Neural progenitor cell (in vitro differentiated cells): ENCODE data around the gene KDM2B. TPM values are rescaled to one million over a fixed set of nuclear protein-coding genes. Genes with fewer than 3 reads are reported as not detected.

Experiments
- DNase-seq: peaks from one replicate; pipeline ENCODE4 v3.0.0-alpha.2; 2016; ENCODE audit warnings: low spot score
- H2AFZ ChIP-seq: fragments of 200-600 bp; sonication (generic); replicated peaks from 2 replicates; pipeline ENCODE4 v1.6.1; 2016; ENCODE audit warnings: antibody characterized with exemption
- H3F3A ChIP-seq: fragments of 200-600 bp; sonication (generic); 2 replicates; pipeline ENCODE4 v1.6.1; 2016; ENCODE audit warnings: antibody characterized with exemption, low read depth
- H3K27ac ChIP-seq: fragments of 200-600 bp; sonication (generic); 2 replicates; pipeline ENCODE4 v1.5.1; 2016; ENCODE audit warnings: mild to moderate bottlenecking
- H3K27me3 ChIP-seq: fragments of 200-600 bp; sonication (generic); 2 replicates; pipeline ENCODE4 v1.6.1; 2016; ENCODE audit warnings: mild to moderate bottlenecking, moderate library complexity
- H3K36me3 ChIP-seq: fragments of 200-600 bp; sonication (generic); 2 replicates; pipeline ENCODE4 v1.5.1; 2016
- H3K4me1 ChIP-seq: fragments of 200-600 bp; sonication (generic); 2 replicates; pipeline ENCODE4 v1.6.1; 2016; ENCODE audit warnings: mixed run types
- H3K4me2 ChIP-seq: fragments of 200-600 bp; sonication (generic); 2 replicates; pipeline ENCODE4 v1.6.1; 2016
- H3K4me3 ChIP-seq: fragments of 200-600 bp; sonication (generic); 2 replicates; pipeline ENCODE4 v1.5.1; 2016
- H3K79me2 ChIP-seq: fragments of 200-600 bp; sonication (generic); 2 replicates; pipeline ENCODE4 v1.6.1; 2016; ENCODE audit warnings: low read depth
- H3K9ac ChIP-seq: fragments of 200-600 bp; sonication (generic); 2 replicates; pipeline ENCODE4 v1.6.1; 2016
- H3K9me3 ChIP-seq: fragments of 200-600 bp; sonication (generic); 2 replicates; pipeline ENCODE4 v1.5.1; 2016; ENCODE audit warnings: low read depth
- H4K20me1 ChIP-seq: fragments of 200-600 bp; sonication (generic); 2 replicates; pipeline ENCODE4 v1.6.1; 2016; ENCODE audit warnings: low read depth
- H3K27ac Mint-ChIP-seq: 3 replicates; pipeline ENCODE4 v1.8.0; 2021; ENCODE audit warnings: mixed read lengths
- H3K27me3 Mint-ChIP-seq: 2 replicates; pipeline ENCODE4 v1.8.0; 2022; ENCODE audit warnings: low read depth, mild to moderate bottlenecking, inconsistent platforms, moderate library complexity, mixed read lengths; ENCODE audit not compliant: insufficient read depth
- H3K36me3 Mint-ChIP-seq: 3 replicates; pipeline ENCODE4 v1.8.0; 2021; ENCODE audit warnings: mixed read lengths
- H3K4me1 Mint-ChIP-seq: 3 replicates; pipeline ENCODE4 v1.8.0; 2021; ENCODE audit warnings: mixed read lengths
- H3K4me3 Mint-ChIP-seq: 3 replicates; pipeline ENCODE4 v1.8.0; 2021; ENCODE audit warnings: mild to moderate bottlenecking, moderate library complexity, mixed read lengths
- H3K9me3 Mint-ChIP-seq: 3 replicates; pipeline ENCODE4 v1.8.0; 2020; ENCODE audit warnings: mixed read lengths
- CTCF ChIP-seq: fragments of 200-600 bp; sonication (generic); IDR thresholded peaks from 2 replicates; pipeline ENCODE4 v1.5.1; 2017; ENCODE audit warnings: antibody characterized with exemption, mild to moderate bottlenecking
- EZH2 ChIP-seq: fragments of 200-600 bp; sonication (generic); IDR thresholded peaks from 2 replicates; pipeline ENCODE4 v1.6.1; 2017; ENCODE audit warnings: antibody characterized with exemption, mild to moderate bottlenecking, moderate library complexity
- EZH2phosphoT487 ChIP-seq: fragments of 200-600 bp; sonication (generic); IDR thresholded peaks from 2 replicates; pipeline ENCODE4 v1.6.1; 2017; ENCODE audit warnings: antibody characterized with exemption
- total RNA-seq: library from RNA; depleted of rRNA; stranded (reverse); fragments of >200 nt; gene quantifications from 2 replicates; pipeline ENCODE4 v1.2.3, GENCODE V29; 2015; ENCODE audit warnings: low replicate concordance

The KDM2B gene
- total RNA-seq, 1 donor from 2014 or later, result 85.3 TPM

- peaks cover 2% of the 10 kb centered on the region for H4K20me1 ChIP-seq
- Mint-ChIP-seq H3K27me3 (peaks cover 4% of the 10 kb centered on the region), H3K4me1 (peaks cover 5% of the 10 kb centered on the region), H3K27ac (no peak overlapping the region), H3K36me3 (peaks cover 67% of the 10 kb centered on the region), H3K4me3 (no peak overlapping the region), H3K9me3 (peaks cover 12% of the 10 kb centered on the region)
- no peak for DNase-seq
- no peaks in the 10 kb centered on the region for H3K79me2 ChIP-seq
- peaks cover 9% of the 10 kb centered on the region for H3F3A ChIP-seq
- H3K9me3 ChIP-seq, result no peaks in the 10 kb centered on the region
- H3K36me3 ChIP-seq, result peaks cover 20% of the 10 kb centered on the region
- H3K27ac ChIP-seq, result no peak overlapping the region
- TF ChIP-seq EZH2 (no peak), CTCF (no peak), EZH2phosphoT487 (no peak)
- H3K4me3 ChIP-seq, result no peak overlapping the region
- no peak overlapping the region for H3K4me2 ChIP-seq
- no peaks in the 10 kb centered on the region for H3K4me1 ChIP-seq
- no peak overlapping the region for H3K9ac ChIP-seq
- no peak overlapping the region for H2AFZ ChIP-seq
- no peaks in the 10 kb centered on the region for H3K27me3 ChIP-seq
These were observed 144.1 kb downstream of the KDM2B start for GRCh38 chr12:121436706-121437105.

GRCh38 chr12:121432740-121433480 lies 147.9 kb downstream of the KDM2B start:
- Mint-ChIP-seq H3K4me1 (no peaks in the 10 kb centered on the region), H3K4me3 (no peak overlapping the region), H3K36me3 (peaks cover 72% of the 10 kb centered on the region), H3K27ac (no peak overlapping the region), H3K27me3 (no peaks in the 10 kb centered on the region), H3K9me3 (peaks cover 9% of the 10 kb centered on the region)
- Histone ChIP-seq H3F3A (peaks cover 29% of the 10 kb centered on the region), H3K79me2 (no peaks in the 10 kb centered on the region), H3K9me3 (no peaks in the 10 kb centered on the region), H3K9ac (no peak overlapping the region), H4K20me1 (peaks cover 2% of the 10 kb centered on the region), H3K27me3 (no peaks in the 10 kb centered on the region), H2AFZ (no peak overlapping the region), H3K36me3 (peaks cover 33% of the 10 kb centered on the region), H3K4me2 (no peak overlapping the region), H3K4me3 (no peak overlapping the region), H3K4me1 (no peaks in the 10 kb centered on the region), H3K27ac (no peak overlapping the region)
- DNase-seq, result no peak
- no peak for TF ChIP-seq CTCF
- no peak for TF ChIP-seq EZH2phosphoT487
- TF ChIP-seq EZH2, result no peak

GRCh38 chr12:121430833-121431415 lies 149.9 kb downstream of the KDM2B start:
- Histone ChIP-seq H3K27me3 (no peaks in the 10 kb centered on the region), H3K79me2 (no peaks in the 10 kb centered on the region), H3K27ac (no peak overlapping the region), H3K9me3 (no peaks in the 10 kb centered on the region), H3K4me2 (no peak overlapping the region), H3K4me1 (no peaks in the 10 kb centered on the region), H2AFZ (no peak overlapping the region), H3F3A (peaks cover 35% of the 10 kb centered on the region), H4K20me1 (peaks cover 2% of the 10 kb centered on the region), H3K36me3 (peaks cover 23% of the 10 kb centered on the region), H3K9ac (no peak overlapping the region), H3K4me3 (no peak overlapping the region)
- TF ChIP-seq CTCF (no peak), EZH2 (no peak), EZH2phosphoT487 (no peak)
- Mint-ChIP-seq H3K27me3 (no peaks in the 10 kb centered on the region), H3K4me1 (no peaks in the 10 kb centered on the region), H3K9me3 (peaks cover 2% of the 10 kb centered on the region), H3K36me3 (peaks cover 58% of the 10 kb centered on the region), H3K27ac (no peak overlapping the region), H3K4me3 (no peak overlapping the region)
- DNase-seq, result no peak
